Amniotic epithelial cell (primary cell): Measurements from ENCODE around the gene ASXL2.
"Not testable (repeated sequence)": the region's sequence is repeated elsewhere in the genome, so short reads cannot be mapped to it uniquely, and the experiment has no call there.

Experiments
- DNase-seq: peaks from one replicate; pipeline ENCODE4 v3.0.0-alpha.2; 2010; ENCODE audit warnings: low read depth

Gene ASXL2

GRCh38 chr2:25891672-25892071 is 13.4 kb upstream of the ASXL2 start:
- DNase-seq, result no peak

- DNase-seq, result no peak
These were observed 9.4 kb upstream of the ASXL2 start for GRCh38 chr2:25887624-25888242.

- peak; percentile 54 for DNase-seq
These were observed 7.6 kb upstream of the ASXL2 start for GRCh38 chr2:25885933-25886332.

- no peak for DNase-seq
These were observed 3.5 kb upstream of the ASXL2 start for GRCh38 chr2:25881764-25882163.

- peak; percentile 71 for DNase-seq
These were observed 945 bp upstream of the ASXL2 start for GRCh38 chr2:25879133-25879730.

GRCh38 chr2:25877431-25878360 is 591 bp downstream of the ASXL2 start:
- DNase-seq, result peak; percentile 62

- DNase-seq, result no peak
These were observed 6.2 kb downstream of the ASXL2 start for GRCh38 chr2:25872134-25872533.

- DNase-seq, result no peak
These were observed 10.8 kb downstream of the ASXL2 start for GRCh38 chr2:25867396-25868003.

- DNase-seq, result no peak
These were observed 21.9 kb downstream of the ASXL2 start for GRCh38 chr2:25856377-25856776.

GRCh38 chr2:25855065-25855464 is 23.2 kb downstream of the ASXL2 start:
- DNase-seq, result no peak

GRCh38 chr2:25854613-25855012 is 23.7 kb downstream of the ASXL2 start:
- no peak for DNase-seq

- no peak for DNase-seq
These were observed 25.1 kb downstream of the ASXL2 start for GRCh38 chr2:25853038-25853638.

- DNase-seq, result peak; percentile 91
These were observed 26.4 kb downstream of the ASXL2 start for GRCh38 chr2:25851740-25852503.

GRCh38 chr2:25850400-25850799 is 27.9 kb downstream of the ASXL2 start:
- DNase-seq, result not testable (repeated sequence)

GRCh38 chr2:25849350-25849749 is 28.9 kb downstream of the ASXL2 start:
- DNase-seq, result not testable (repeated sequence)

- peak; percentile 82 for DNase-seq
These were observed 32.3 kb downstream of the ASXL2 start for GRCh38 chr2:25845843-25846505.

- DNase-seq, result peak; percentile 50
These were observed 34.2 kb downstream of the ASXL2 start for GRCh38 chr2:25844089-25844488.

- no peak for DNase-seq
These were observed 36.1 kb downstream of the ASXL2 start for GRCh38 chr2:25842155-25842554.

- DNase-seq, result no peak
These were observed 40.0 kb downstream of the ASXL2 start for GRCh38 chr2:25838152-25838756.

- no peak for DNase-seq
These were observed 42.4 kb downstream of the ASXL2 start for GRCh38 chr2:25835906-25836305.
